K562 (cell line): ENCODE results near the gene ILK. TPM values are rescaled to one million over a fixed set of nuclear protein-coding genes. Genes with fewer than 3 reads are reported as not detected.

Source experiments
- ATAC-seq: fragments of 200-7000 bp; cut with Tn5 transposase; 3 replicates; pipeline ENCODE4 v1.9.1; 2020; ENCODE audit warnings: moderate library complexity
- BruUV-seq: library from RNA; stranded (reverse); fragments of 400-500 nt; replicated peaks from 2 replicates; lab custom pipeline; 2021; lab: Mats Ljungman, UMichigan
- CTCF ChIA-PET: fragments of 300-600 bp; formaldehyde crosslinking; extraction: SDS; loops from one replicate; lab custom pipeline; 2021; ENCODE audit warnings: low intra/inter-chr PET ratio; lab: Yijun Ruan, JAX
- POLR2A ChIA-PET: fragments of 300-600, 350-650 bp; sonication (Branson Sonifier 250); formaldehyde crosslinking; extraction: SDS; loops from one replicate; lab custom pipeline; 2021; ENCODE audit warnings: antibody characterized with exemption, inconsistent platforms; lab: Yijun Ruan, JAX
- DNase-seq, 4 experiments: peaks; one replicate each; pipeline versions ENCODE4 v3.0.0 to v3.0.0-alpha.2; 2011 to 2018; ENCODE audit warnings: low spot score in 3 of 4, mixed read lengths in 3 of 4; ENCODE audit errors: extremely low read depth in 1 of 4
- FAIRE-seq: peaks from 2 replicates; lab custom pipeline; 2011; peaks lifted over from hg19 to GRCh38; lab: Jason Lieb, UNC
- H2AFZ ChIP-seq: 2 replicates; pipeline ENCODE4 v1.6.0; 2011; ENCODE audit warnings: low read depth, low read length, control low read depth, inconsistent platforms
- H3K27ac ChIP-seq: fragments of 200-600 bp; 3 replicates; pipeline ENCODE4 v1.8.0; 2011; ENCODE audit warnings: low read depth, mild to moderate bottlenecking, control low read depth, inconsistent platforms, low read length, moderate library complexity, mixed read lengths; ENCODE audit errors: extremely low read depth
- H3K27me3 ChIP-seq, 2 experiments: fragments of 300-600 bp in 1 of 2; 2 replicates in 1 of 2; 3 replicates in 1 of 2; pipeline versions ENCODE4 v1.6.0 to v1.8.0; 2011; ENCODE audit warnings: inconsistent platforms in 2 of 2, low read length in 2 of 2, mild to moderate bottlenecking in 1 of 2, mixed read lengths in 1 of 2, moderate library complexity in 1 of 2; ENCODE audit not compliant: control insufficient read depth in 2 of 2, insufficient read depth in 2 of 2
- H3K36me3 ChIP-seq: fragments of 300-600 bp; 3 replicates; pipeline ENCODE4 v1.8.0; 2011; ENCODE audit warnings: mild to moderate bottlenecking, low read length, inconsistent platforms; ENCODE audit not compliant: control insufficient read depth, insufficient read depth
- H3K4me1 ChIP-seq, 2 experiments: fragments of 200-600 bp in 1 of 2; replicated peaks in 1 of 2; 2 replicates in 1 of 2; 3 replicates in 1 of 2; pipeline versions ENCODE4 v1.5.1 to v1.8.0; 2011; ENCODE audit warnings: inconsistent platforms in 2 of 2, low read length in 2 of 2, mild to moderate bottlenecking in 1 of 2, mixed read lengths in 1 of 2, moderate library complexity in 1 of 2; ENCODE audit not compliant: control insufficient read depth in 2 of 2, insufficient read depth in 2 of 2
- H3K4me2 ChIP-seq: 2 replicates; pipeline ENCODE4 v1.6.1; 2011; ENCODE audit warnings: low read length, control low read depth, inconsistent platforms, mixed read lengths; ENCODE audit not compliant: insufficient read depth
- H3K4me3 ChIP-seq: fragments of 200-600 bp; sonication (generic), shearing (Covaris generic); 2 replicates; pipeline ENCODE4 v1.5.1; 2016; ENCODE audit warnings: control low read depth, inconsistent platforms
- H3K79me2 ChIP-seq: fragments of 200-600 bp; 3 replicates; pipeline ENCODE4 v1.8.0; 2011; ENCODE audit warnings: low read length, inconsistent platforms; ENCODE audit not compliant: control insufficient read depth, insufficient read depth
- H3K9ac ChIP-seq, 2 experiments: 2 replicates each; pipeline versions ENCODE4 v1.6.0 to v1.6.1; 2011; ENCODE audit warnings: low read depth in 2 of 2, low read length in 2 of 2, control low read depth in 1 of 2, inconsistent platforms in 1 of 2, mild to moderate bottlenecking in 1 of 2, mixed read lengths in 1 of 2; ENCODE audit not compliant: insufficient read depth in 1 of 2
- H3K9me1 ChIP-seq: one replicate; pipeline ENCODE4 v1.6.0; 2011; ENCODE audit warnings: inconsistent platforms, mild to moderate bottlenecking, low read length, moderate library complexity; ENCODE audit not compliant: control insufficient read depth, insufficient read depth
- H3K9me3 ChIP-seq: replicated peaks from 2 replicates; pipeline ENCODE4 v1.5.1; 2011; ENCODE audit warnings: low read depth, low read length, inconsistent platforms; ENCODE audit not compliant: control insufficient read depth, insufficient read depth
- H4K20me1 ChIP-seq: replicated peaks from 2 replicates; pipeline ENCODE4 v1.6.1; 2011; ENCODE audit warnings: low read length, inconsistent platforms, mixed read lengths; ENCODE audit not compliant: control insufficient read depth, insufficient read depth
- DACH1 ChIP-seq: fragments of 450-650 bp; IDR thresholded peaks from 2 replicates; pipeline ENCODE4 v1.6.1; 2018; ENCODE audit not compliant: partially characterized antibody
- MLLT1 ChIP-seq, 2 experiments: fragments of 450-650 bp; IDR thresholded peaks; 2 replicates each; pipeline ENCODE4 v1.6.1; 2016
- RHOXF2B ChIP-seq: fragments of 250-450 bp; sonication (Bioruptor Pico); conservative IDR thresholded peaks from 2 replicates; pipeline ENCODE4 v1.5.1; 2021
- USF1 ChIP-seq: sonication (generic); formaldehyde crosslinking; IDR thresholded peaks from 2 replicates; pipeline ENCODE4 v1.9.0; 2022; ENCODE audit warnings: mild to moderate bottlenecking, missing genetic modification reagents
- ZBTB33 ChIP-seq: sonication (generic); formaldehyde crosslinking; IDR thresholded peaks from 2 replicates; pipeline ENCODE4 v1.8.1; 2023; ENCODE audit warnings: mild to moderate bottlenecking, missing genetic modification reagents
- ZNF785 ChIP-seq: fragments of 250-450 bp; sonication (Bioruptor Pico); IDR thresholded peaks from 2 replicates; pipeline ENCODE4 v1.4.0; 2020; ENCODE audit warnings: mild to moderate bottlenecking
- WGBS: fragments of 100-300 bp; shearing (Covaris generic); methylation state at CpG from one replicate; pipeline ENCODE4 v1.1.6; 2016; ENCODE audit warnings: low coverage, mixed read lengths; ENCODE audit not compliant: insufficient coverage; ENCODE audit errors: missing lambda C conversion rate; 5-methylcytosine and 5-hydroxymethylcytosine counted together
- in situ Hi-C: fragments of 300-500 bp; cut with MboI; formaldehyde crosslinking; loops from 4 replicates; pipeline ENCODE4 v1.15.0; 2018; ENCODE audit warnings: inconsistent platforms, mixed read lengths
- intact Hi-C: fragments of 100-400 bp; cut with micrococcal nuclease; formaldehyde crosslinking; loops from 2 replicates; pipeline ENCODE4 v1.14.2; 2022
- polyA plus RNA-seq, 8 experiments: library from polyadenylated mRNA; depleted of rRNA in 4 of 8; stranded (reverse) in 5 of 8; unstranded in 3 of 8; fragments of >200 nt; fragmentation: Nextera tagmentation in 2 of 8; fragmentation: Illumina TruSeq in 1 of 8; extraction: Ambion mirVana in 2 of 8; extraction: Trizol in 1 of 8; gene quantifications; 2 replicates each; pipeline versions ENCODE4 v1.2.1 to v1.2.3, GENCODE V29; 2011 to 2014; ENCODE audit warnings: inconsistent platforms in 1 of 8, missing spikeins in 1 of 8
- total RNA-seq, 7 experiments: library from RNA; depleted of rRNA in 6 of 7; stranded (reverse); fragments of >200 nt in 6 of 7; fragmentation: Illumina TruSeq in 2 of 7; extraction: Trizol in 2 of 7; gene quantifications; 2 replicates each; pipeline versions ENCODE4 v1.2.1 to v1.2.3, GENCODE V29; 2011 to 2021; ENCODE audit warnings: low replicate concordance in 1 of 7

The ILK gene
- total and polyA plus RNA-seq, 9 of the 15 experiments (the other 6 are each of a cell fraction or from before 2014, with no cell fraction given) = 43.3 to 95.9 (median 58.9) TPM

GRCh38 chr11:6556139-6556949 lies 47.2 kb upstream of the ILK start:
- CTCF ChIA-PET = no interaction called here
- no peak overlapping the region for H3K4me2 ChIP-seq

More at GRCh38 chr11:6556139-6556949, 47.2 kb upstream of the ILK start:
- no peak overlapping the region for H3K4me3 ChIP-seq
- H3K4me1 ChIP-seq = peaks cover 23% of the 10 kb centered on the region in 2 experiments
- no peak for DNase-seq
- no peaks in the 10 kb centered on the region for H3K79me2 ChIP-seq
- no peaks in the 10 kb centered on the region for H3K36me3 ChIP-seq
- no peaks in the 10 kb centered on the region for H3K9me3 ChIP-seq
- POLR2A ChIA-PET = interaction anchor here (0.6 to 2.7 kb wide), 6 partner anchors 11 to 89 kb away, joined by 3 to 19 read pairs (median 3); no protein-coding TSS in a partner anchor
- intact Hi-C loops = no loop called here
- no peaks in the 10 kb centered on the region for H3K27me3 ChIP-seq
- ATAC-seq = no peak
- WGBS = 85% methylated on average over 11 of the region's 11 CpGs
- peak overlapping the region in 1 of 2 experiments; percentile 69; a peak in 2 of 4 replicates for H3K9ac ChIP-seq
- peak in 1 of 2 experiments; percentile 62; a peak in 2 of 4 replicates for TF ChIP-seq MLLT1 (IDR thresholded peaks at IDR 0.05)
- TF ChIP-seq DACH1 = peak; percentile 43
- no peak for TF ChIP-seq USF1 (CRISPR knock-in tag)
- peak; percentile 78; the same call in 1 of the 2 replicates for TF ChIP-seq ZBTB33 (CRISPR knock-in tag)
- TF ChIP-seq RHOXF2B (CRISPR knock-in tag) = no peak
- TF ChIP-seq ZNF785 (CRISPR knock-in tag) = no peak
- TF ChIP-seq, all 486 proteins: peak for 3
- peak overlapping the region; percentile 58 for H3K27ac ChIP-seq
- no peaks in the 10 kb centered on the region for H4K20me1 ChIP-seq
- in situ Hi-C loops = no loop called here
- BruUV-seq = no TSS peak
- no peak overlapping the region for H2AFZ ChIP-seq
- no peaks in the 10 kb centered on the region for H3K9me1 ChIP-seq
- no peak for FAIRE-seq
